ENCODE results near the gene RELA.

The RELA gene

GRCh38 chr11:65611028-65611757 lies 51.5 kb downstream of the RELA start:
- peak; percentile 21 for DNase-seq

- no peak for DNase-seq
Measured at GRCh38 chr11:65610404-65610803, 52.3 kb downstream of the RELA start.

DNA sequence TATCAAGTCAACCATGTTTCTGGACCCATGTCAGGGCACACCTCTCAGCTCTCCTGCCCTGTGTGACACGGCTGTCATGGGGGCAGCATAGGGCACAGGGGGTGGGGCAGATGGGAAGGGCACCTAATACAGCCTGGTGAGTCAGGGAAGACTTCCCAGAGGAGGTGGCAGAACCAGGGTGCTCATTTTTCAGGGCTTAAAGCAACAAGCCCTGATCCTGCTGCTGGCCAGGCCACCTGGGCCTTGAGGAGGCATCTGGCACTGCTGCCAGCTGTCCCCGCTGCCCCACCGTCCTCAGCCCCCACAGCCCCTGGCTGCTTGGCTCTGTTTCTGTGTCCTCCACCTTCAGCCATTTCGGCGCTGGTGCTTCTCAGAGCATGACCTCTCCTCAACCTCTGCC lies 53.1 kb downstream of the RELA start:
- DNase-seq: no peak

- no peak for DNase-seq
Measured at GRCh38 chr11:65609229-65609628, 53.5 kb downstream of the RELA start.

GRCh38 chr11:65607614-65608426 lies 54.9 kb downstream of the RELA start:
- DNase-seq: no peak

GRCh38 chr11:65606876-65607613 lies 55.7 kb downstream of the RELA start:
- peak; percentile 90 for DNase-seq

- no peak for DNase-seq
Measured at GRCh38 chr11:65604258-65604657, 58.5 kb downstream of the RELA start.
